ENCODE results near the gene RAPH1. TPM values are rescaled to one million over a fixed set of nuclear protein-coding genes. Genes with fewer than 3 reads are reported as not detected.

Gene RAPH1
- polyA plus RNA-seq, 3 donors = 13.4 to 16.2 (median 14.6) TPM

DNA sequence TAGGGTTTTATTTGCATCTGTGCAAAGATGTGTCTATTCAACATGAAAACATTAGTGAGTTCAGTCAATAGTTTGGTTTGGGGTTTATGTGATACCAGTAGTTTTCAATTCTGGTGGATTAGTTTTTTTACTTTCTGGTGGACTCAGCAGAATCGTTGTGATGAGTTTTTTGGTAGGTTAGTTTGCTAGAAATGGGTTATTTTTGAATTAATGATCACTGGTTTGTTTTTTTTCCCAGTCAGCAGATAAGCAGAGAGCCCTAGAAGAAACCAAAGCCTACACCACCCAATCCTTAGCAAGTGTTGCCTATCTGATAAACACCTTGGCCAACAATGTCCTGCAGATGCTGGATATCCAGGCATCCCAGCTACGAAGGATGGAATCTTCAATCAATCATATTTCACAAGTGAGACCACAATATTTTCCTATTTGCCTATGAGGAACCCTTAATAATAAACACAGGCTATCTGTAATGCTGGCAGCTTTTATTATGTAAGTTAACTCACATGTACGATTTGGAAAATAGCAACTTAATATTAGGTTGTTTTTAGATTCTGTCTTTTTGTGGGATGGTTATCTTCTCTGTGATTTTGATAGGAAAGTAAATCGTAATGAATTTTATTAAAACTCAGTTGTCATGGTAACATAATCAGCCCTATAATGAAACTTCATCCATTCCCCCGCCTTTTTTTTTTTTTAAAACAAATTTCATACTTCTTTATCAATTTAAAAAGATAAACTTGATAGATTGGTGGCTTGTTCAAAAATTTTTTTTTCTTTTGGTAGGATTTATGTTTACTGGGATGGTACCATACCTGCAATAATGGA, 168.2 kb downstream of the RAPH1 start:
- DNase-seq = no peak

DNA sequence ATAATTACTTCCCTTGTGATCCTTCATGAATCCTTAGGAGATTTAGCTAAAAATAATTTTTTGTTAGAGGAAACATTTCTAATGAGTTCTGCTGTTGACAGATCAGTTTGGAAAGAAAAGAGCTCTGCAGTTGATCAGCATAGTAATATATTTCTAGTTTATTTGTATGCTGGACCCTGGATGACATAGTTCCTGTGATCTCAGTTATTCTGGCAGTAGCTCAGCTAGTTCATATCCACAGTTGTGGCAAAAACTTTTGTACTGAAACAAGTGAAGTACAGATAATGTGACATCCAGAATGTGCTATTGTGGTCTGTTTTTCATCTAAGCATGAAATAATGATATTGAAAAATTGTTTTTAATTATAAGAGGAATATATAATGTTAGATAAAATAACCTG, 173.2 kb downstream of the RAPH1 start:
- no peak for DNase-seq

- DNase-seq = no peak
Observed at GRCh38 chr2:203361495-203361894, 173.6 kb downstream of the RAPH1 start.

DNA sequence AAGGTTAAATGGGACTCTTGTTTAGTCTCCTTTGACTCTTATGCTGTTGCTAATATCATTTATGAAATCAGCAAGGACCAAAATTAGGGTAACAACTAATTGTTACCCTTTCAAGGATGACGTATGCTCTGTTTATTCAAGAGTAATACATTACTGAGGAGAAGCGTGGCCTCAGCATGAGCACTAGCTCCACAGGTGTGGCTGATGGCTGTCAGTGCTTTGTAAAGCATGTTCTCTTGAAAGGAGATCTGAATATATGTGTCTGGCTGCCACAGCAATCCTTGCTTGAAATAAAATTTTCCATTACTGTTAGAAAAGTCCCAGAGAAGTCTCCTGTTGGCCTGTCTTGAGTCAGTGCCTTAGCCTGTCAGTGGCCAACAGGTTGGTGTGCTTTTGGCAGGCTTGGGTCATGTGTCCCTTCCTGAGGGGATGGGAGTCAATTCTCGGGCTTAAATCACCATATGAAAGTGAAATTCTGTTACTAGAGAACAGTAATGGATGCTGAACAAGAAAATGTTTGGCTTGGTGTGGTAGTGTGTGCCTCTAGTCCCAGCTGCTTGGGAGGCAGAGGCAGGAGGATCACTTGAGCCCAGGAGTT, 174.2 kb downstream of the RAPH1 start:
- no peak for DNase-seq

- no peak for DNase-seq
Observed at GRCh38 chr2:203359450-203359849, 175.7 kb downstream of the RAPH1 start.

DNA sequence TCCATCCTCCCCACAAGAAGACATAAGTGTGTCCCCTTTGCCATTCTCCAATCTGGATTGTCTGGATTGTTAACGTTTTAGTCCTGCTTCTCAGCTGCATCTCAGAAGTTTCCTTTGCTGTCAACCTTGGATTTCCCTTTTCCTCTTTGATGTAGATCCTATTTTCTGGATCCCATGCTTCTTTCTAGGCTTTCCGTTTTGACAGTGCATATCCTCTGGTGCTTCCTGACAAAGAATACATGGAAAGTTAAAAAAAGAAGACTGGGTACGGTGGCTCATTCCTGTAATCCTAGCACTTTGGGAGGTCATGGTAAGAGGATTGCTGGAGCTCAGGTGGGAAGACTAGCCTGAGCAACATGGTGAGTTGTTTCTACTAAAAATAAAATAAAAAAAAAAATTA, 180.1 kb downstream of the RAPH1 start:
- DNase-seq = no peak

- DNase-seq = no peak
Observed at GRCh38 chr2:203352604-203353255, 182.4 kb downstream of the RAPH1 start.

- DNase-seq = no peak
Observed at GRCh38 chr2:203347375-203347774, 187.7 kb downstream of the RAPH1 start.

GRCh38 chr2:203346612-203347011, 188.5 kb downstream of the RAPH1 start:
- DNase-seq = no peak

- DNase-seq = no peak
Observed at GRCh38 chr2:203344667-203345066, 190.4 kb downstream of the RAPH1 start.

Other genes with a start within 250 kb of the RAPH1 start
- 10 to 100 TPM; 82.7 to 97.0 (median 90.4) TPM for gene ABI2, start 206.9 kb downstream of the RAPH1 start, polyA plus RNA-seq (ENCODE audit: insufficient read length in 3 of 3)
- 1 to 10 TPM; 1.1 to 1.9 (median 1.6) TPM for gene CD28, start 171.3 kb upstream of the RAPH1 start, polyA plus RNA-seq (ENCODE audit: insufficient read length in 3 of 3)